BE2C (cell line): Measurements from ENCODE around the gene ANKRD7.

ENCODE experiments used
- DNase-seq: peaks from one replicate; pipeline ENCODE4 v3.0.0-alpha.2; 2020
- H3K27me3 ChIP-seq: fragments of 250-450 bp; sonication (Bioruptor Pico); 2 replicates; pipeline ENCODE4 v1.5.1; 2020; ENCODE audit warnings: mild to moderate bottlenecking
- H3K36me3 ChIP-seq: fragments of 250-450 bp; sonication (Bioruptor Pico); 2 replicates; pipeline ENCODE4 v1.5.1; 2020; ENCODE audit warnings: mild to moderate bottlenecking
- H3K4me1 ChIP-seq: fragments of 250-450 bp; sonication (Bioruptor Pico); 2 replicates; pipeline ENCODE4 v1.5.1; 2020
- H3K4me3 ChIP-seq: 2 replicates; pipeline ENCODE4 v1.5.1; 2011; ENCODE audit warnings: low read depth, low read length
- H3K9me3 ChIP-seq: fragments of 250-450 bp; sonication (Bioruptor Pico); 2 replicates; pipeline ENCODE4 v1.5.1; 2020
- TF ChIP-seq, protein P1 (sequence below): IDR thresholded peaks from 2 replicates; pipeline ENCODE4 v1.5.1; 2012; ENCODE audit warnings: mild to moderate bottlenecking, low read depth, low read length

Gene ANKRD7

GRCh38 chr7:118218413-118219156 is 5.9 kb upstream of the ANKRD7 start:
- Histone ChIP-seq H3K9me3 (no peaks in the 10 kb centered on the region), H3K4me1 (no peaks in the 10 kb centered on the region), H3K27me3 (no peaks in the 10 kb centered on the region), H3K4me3 (no peak overlapping the region), H3K36me3 (no peaks in the 10 kb centered on the region)
- TF ChIP-seq, protein P1, sequence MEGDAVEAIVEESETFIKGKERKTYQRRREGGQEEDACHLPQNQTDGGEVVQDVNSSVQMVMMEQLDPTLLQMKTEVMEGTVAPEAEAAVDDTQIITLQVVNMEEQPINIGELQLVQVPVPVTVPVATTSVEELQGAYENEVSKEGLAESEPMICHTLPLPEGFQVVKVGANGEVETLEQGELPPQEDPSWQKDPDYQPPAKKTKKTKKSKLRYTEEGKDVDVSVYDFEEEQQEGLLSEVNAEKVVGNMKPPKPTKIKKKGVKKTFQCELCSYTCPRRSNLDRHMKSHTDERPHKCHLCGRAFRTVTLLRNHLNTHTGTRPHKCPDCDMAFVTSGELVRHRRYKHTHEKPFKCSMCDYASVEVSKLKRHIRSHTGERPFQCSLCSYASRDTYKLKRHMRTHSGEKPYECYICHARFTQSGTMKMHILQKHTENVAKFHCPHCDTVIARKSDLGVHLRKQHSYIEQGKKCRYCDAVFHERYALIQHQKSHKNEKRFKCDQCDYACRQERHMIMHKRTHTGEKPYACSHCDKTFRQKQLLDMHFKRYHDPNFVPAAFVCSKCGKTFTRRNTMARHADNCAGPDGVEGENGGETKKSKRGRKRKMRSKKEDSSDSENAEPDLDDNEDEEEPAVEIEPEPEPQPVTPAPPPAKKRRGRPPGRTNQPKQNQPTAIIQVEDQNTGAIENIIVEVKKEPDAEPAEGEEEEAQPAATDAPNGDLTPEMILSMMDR = no peak
- no peak for DNase-seq

- no peaks in the 10 kb centered on the region for H3K4me1 ChIP-seq
- H3K27me3 ChIP-seq = no peaks in the 10 kb centered on the region
- H3K4me3 ChIP-seq = no peak overlapping the region
- H3K36me3 ChIP-seq = no peaks in the 10 kb centered on the region
- no peaks in the 10 kb centered on the region for H3K9me3 ChIP-seq
- no peak for DNase-seq
- TF ChIP-seq, protein P1 = no peak
Measured at GRCh38 chr7:118219157-118219512, 5.4 kb upstream of the ANKRD7 start.

DNA sequence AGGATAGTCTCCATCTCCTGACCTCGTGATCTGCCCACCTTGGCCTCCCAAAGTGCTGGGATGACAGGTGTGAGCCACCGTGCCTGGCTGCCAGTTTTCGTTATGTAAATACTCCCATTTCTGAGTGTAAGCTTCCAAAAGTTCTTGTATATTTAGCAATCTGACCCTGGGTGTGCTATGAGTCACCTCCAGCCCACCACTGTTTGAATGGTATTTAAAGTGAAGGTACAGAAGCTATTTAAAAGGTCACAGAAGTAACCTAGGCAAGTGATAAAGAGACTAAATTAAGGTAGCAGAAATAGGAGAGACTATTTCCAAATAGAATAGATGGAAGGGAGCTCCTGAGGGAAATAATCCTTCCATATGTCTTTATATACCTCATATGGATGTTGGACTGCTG is 3.9 kb upstream of the ANKRD7 start:
- no peaks in the 10 kb centered on the region for H3K36me3 ChIP-seq
- no peaks in the 10 kb centered on the region for H3K4me1 ChIP-seq
- H3K9me3 ChIP-seq = no peaks in the 10 kb centered on the region
- DNase-seq = no peak
- TF ChIP-seq, protein P1 = no peak
- no peaks in the 10 kb centered on the region; the same call in 1 of the 2 replicates for H3K27me3 ChIP-seq
- no peak overlapping the region for H3K4me3 ChIP-seq

DNA sequence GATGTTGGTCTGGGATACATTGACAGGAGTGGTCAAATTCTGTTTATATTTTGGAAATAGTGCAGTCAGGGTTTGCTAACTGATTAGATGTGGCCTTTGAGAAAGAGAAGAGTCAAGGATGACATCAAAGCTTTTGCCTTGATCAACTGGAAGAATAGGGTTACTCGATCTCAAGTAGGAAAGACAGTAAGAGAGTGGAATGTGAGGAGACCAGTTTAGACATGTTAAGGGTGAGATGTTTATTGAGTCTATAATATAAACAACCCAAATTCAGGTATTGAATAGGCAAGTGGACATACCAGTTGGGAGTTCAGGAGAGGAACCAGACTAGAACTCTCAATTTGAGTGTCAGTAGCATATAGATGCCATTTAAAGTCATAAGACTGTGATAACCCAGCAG is 1.9 kb upstream of the ANKRD7 start:
- Histone ChIP-seq H3K27me3 (peaks cover 3% of the 10 kb centered on the region; the same call in 1 of the 2 replicates), H3K36me3 (no peaks in the 10 kb centered on the region), H3K9me3 (no peaks in the 10 kb centered on the region), H3K4me3 (no peak overlapping the region), H3K4me1 (no peaks in the 10 kb centered on the region)
- DNase-seq = no peak
- TF ChIP-seq, protein P1 = no peak

DNA sequence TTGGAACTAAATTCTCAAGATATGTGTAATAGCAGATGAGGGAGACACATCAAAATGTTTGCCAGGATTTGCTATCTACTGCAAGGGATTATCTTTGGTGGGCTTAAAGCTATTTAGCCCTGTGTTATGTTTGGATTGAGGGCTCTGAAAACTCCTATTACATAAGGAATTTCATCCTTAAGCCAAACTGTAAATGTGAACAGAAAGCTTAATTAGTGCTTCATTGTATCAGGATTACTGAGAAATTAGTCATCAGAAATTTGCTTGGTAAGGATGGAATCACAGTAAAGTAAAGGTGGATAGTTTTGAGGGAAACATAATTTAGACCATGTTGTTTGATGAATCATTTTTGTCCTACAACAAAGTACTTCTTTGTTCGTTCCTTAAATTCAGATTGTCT is 8.3 kb downstream of the ANKRD7 start:
- no peaks in the 10 kb centered on the region for H3K27me3 ChIP-seq
- no peak for DNase-seq
- no peaks in the 10 kb centered on the region for H3K9me3 ChIP-seq
- TF ChIP-seq, protein P1 = no peak
- H3K4me1 ChIP-seq = no peaks in the 10 kb centered on the region
- no peak overlapping the region for H3K4me3 ChIP-seq
- H3K36me3 ChIP-seq = no peaks in the 10 kb centered on the region

DNA sequence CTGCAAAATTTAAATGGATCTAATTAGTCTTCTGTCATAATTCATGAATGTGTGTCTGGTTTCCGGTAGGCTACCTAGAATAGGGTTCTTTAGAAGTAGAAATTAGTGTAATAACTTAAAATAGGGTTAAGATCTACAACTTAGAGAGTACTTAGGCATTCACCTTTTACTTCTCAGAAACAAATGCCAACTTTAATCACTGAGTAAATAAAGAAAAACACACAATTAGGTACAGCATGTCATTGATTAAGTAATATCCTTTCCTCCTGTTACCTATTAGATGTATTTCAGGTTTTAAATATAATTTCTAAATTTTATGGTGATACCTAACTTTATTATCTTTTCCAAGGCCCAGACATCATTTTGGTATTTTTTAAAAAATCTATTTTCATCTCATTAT is 9.3 kb downstream of the ANKRD7 start:
- DNase-seq = no peak
- H3K27me3 ChIP-seq = no peaks in the 10 kb centered on the region
- H3K36me3 ChIP-seq = no peaks in the 10 kb centered on the region
- no peaks in the 10 kb centered on the region for H3K9me3 ChIP-seq
- H3K4me3 ChIP-seq = no peak overlapping the region
- TF ChIP-seq, protein P1 = no peak
- no peaks in the 10 kb centered on the region for H3K4me1 ChIP-seq
